Activated T-cell treated with anti-CD3 and anti-CD28 coated beads for 24 hours (primary cell): ENCODE measurements around the gene LAMA2.
A peak's percentile ranks its signal among the peaks of the same experiment; 100 is the strongest.

Experiments
- DNase-seq: peaks from one replicate; pipeline ENCODE4 v3.0.0-alpha.2; 2020; ENCODE audit warnings: low read depth

The LAMA2 gene

DNA sequence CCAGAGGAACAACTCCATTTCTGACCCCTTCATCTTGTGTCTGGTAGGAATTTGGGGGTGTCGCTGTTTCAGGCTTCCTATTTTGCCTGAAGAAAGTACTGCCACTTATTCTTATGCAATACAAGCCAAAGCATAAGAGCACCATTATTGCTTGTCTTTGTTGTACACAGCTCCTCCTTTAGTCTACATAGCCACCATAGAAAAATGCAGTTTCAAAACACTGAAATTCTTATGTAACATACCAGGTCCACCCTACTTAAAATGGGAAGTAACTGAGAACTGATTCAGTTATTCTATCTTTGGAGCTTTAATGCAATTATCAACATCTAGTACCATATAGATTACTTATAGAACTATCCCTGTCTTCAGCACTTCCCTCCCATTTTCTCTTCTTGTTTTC lies 571.5 kb downstream of the LAMA2 start:
- DNase-seq: no peak

DNA sequence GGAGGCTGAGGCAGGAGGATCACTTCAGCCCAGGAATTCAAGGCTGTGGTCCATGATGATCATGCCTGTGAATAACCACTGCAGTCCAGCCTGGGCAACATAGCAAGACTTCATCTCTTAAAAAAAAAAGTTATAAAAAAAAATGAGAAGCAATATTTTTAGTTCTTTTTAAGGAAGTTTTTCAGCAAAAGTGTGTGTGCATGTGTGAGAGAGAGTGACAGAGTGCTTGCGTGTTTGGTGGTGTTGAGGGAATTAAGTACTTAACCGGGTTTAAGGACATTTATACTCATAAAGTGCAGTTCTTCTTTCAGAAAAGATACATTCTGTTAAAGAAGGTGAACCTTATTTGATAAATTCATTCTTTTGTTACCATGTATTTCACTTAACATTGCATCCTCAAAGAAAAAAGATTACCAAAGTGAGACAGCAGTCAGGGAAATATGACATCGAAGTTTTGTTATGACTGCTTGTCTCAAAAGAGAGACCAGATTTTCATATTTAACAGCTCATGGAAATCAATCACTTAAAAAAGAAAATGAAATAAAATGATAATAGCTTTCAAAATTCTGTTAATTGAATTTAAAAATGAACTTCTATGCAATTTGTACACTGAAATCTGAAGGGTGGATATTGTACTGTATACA lies 572.3 kb downstream of the LAMA2 start:
- DNase-seq: no peak

DNA sequence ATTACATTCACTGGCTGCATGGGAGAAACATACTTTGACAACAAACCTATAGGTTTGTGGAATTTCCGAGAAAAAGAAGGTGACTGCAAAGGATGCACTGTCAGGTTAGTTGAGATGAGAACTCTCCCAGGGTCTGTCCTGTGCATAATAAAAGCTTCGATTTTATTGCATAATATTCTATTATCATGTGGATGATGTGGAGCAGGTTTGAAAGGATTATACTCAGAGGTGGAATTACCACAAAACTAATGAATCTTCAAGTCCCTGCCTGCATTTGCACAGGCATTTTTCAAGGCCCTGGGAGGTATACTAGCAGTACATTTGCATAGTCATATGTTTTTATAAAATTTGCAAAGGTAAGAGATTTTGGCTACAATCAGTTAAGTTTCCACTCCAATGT lies 577.3 kb downstream of the LAMA2 start:
- no peak for DNase-seq

DNA sequence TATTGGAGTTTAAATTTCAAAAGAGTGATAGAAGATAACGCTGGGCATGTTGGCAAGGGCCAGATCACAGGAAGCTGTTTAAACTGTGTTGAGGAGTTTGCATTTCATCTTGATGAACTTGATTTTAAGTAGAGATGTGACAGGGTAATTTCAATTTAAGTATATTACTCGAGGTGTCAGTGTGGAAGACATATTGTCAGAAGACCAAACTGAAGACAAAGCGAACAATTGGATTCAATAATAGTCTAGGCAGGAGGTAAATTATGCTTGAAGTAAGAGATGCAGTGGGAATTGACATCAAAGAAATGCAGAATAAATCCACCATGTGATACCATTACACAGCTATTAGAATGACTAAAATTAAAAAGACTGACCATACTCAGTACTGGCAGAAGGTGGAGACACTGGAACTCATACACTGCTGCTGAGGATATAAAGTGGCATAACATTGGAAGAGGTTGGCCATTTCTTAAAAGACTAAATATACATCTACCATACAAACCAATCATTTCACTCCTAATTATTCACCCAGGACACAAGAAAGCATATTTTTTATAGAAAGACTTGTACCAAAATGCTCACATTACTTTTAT lies 586.2 kb downstream of the LAMA2 start:
- DNase-seq: no peak

DNA sequence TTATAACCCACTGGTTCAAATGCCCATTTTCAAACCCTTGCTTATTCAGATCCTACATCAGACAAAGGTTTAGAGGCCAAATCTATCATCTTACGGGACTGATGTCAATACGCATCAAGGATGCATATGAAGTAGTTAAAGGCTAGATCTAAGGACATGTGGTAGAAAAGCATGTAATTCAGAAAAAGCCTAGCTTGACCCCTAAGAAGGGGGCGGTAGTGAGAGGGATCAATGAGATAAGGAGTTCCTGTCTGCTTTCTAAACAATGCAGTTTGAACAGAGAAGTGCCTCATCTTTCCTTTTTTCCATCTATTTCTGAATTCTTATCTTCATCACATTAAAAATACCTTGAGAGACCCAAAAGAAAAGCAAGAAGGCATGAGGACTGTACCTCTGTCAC lies 589.3 kb downstream of the LAMA2 start:
- DNase-seq: no peak

DNA sequence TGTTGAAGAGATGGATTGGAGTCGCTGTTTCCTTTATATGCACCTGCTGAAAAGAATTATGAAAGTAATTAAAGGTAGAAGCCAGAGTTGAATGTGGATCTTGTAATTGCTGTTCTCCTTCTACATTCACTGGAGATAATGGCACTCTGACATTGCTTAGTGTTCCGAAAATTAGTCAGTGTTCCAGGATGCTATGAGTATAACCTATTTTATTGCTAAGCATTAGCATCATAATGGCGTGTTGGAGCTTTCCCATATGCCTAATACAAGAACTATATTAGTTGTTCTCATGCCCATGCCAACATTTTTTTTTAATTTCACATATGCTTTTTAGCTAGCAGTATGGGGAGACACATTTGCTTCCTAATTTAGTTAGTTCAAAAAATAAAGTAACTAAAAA lies 590.6 kb downstream of the LAMA2 start:
- DNase-seq: no peak

DNA sequence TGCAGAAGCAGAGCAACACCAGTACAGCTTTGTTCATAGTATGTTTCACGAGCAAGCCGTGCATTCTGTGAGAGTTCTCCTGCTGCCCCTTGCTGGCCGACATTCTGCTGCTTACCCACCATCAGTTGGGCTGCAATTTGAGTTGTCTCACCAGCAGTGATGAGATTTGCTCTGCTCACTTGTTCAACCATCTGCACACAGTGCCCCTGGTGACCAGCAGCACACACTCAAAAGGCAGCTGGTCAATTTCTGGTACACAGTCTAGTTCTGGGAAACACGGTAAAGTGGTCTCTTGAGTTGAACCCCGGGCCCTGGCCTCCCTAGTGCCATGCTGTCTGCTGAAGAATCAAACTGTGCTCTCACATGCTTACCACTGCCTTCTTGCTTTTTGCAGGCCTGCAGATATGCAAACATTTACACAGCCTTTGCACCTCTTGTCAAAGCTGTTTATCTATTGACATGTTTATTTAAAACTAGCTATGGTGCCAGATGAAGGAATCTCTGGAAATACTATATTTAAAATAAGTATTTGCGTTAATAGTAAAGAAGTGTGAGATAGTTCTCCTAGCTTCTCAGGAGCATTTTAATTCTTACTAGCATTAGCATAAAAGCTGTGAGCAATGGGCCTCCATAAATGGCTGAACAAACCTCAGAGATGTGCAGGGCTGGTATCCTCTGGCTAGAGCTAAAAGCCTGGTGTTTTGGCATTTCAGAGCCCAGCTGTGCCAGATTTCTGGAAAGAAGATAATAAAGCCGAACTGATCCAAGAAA lies 592.7 kb downstream of the LAMA2 start:
- no peak for DNase-seq

DNA sequence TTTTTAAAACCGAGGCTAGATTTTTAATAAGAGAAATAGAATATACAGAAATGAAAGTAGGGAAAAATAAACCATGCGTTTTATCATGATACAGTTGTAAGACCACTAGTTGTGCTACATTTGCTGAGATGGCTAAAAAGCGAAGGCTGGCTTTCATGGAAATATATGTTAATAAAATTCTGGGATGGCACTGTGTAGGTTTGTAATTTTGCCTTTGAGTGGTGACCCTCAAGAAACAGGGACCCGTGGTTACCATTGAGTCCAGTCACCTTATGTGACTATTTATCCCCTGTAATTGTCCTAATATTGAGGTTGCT lies 593.3 kb downstream of the LAMA2 start:
- no peak for DNase-seq

DNA sequence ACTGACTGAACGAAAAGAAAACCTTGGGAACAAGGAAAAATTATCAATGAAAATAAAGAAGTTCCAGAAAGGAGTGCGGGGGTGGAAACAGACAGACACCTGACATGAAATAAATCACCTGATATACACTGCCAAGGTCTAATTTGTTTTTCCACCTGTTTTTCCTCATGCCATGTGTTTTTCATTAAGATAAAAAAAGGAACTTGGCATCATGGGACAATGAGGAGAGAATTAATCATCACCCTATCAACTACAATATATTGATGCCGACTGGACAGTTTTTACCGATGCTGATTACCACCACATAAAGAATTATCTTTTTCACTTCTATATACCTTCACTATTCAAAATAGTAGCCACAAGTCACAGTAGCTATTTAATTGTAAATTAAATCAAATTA lies 593.9 kb downstream of the LAMA2 start:
- DNase-seq: no peak

DNA sequence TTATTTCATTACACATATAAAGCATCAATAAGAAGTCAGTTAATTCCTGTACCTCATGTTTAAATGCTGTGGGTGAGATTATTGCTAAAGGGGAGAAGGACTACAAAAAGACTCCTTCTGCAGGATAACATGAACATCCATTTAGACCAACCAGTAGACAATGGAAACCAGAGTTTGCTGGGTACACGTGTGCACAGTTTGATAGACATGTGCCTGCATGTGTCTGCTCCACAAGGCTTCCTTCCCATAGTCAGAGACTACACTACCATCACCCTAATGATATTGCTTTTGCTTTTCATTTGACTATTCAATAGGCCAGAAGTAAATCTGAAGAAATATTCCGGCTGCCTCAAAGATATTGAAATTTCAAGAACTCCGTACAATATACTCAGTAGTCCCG lies 595.4 kb downstream of the LAMA2 start:
- no peak for DNase-seq

DNA sequence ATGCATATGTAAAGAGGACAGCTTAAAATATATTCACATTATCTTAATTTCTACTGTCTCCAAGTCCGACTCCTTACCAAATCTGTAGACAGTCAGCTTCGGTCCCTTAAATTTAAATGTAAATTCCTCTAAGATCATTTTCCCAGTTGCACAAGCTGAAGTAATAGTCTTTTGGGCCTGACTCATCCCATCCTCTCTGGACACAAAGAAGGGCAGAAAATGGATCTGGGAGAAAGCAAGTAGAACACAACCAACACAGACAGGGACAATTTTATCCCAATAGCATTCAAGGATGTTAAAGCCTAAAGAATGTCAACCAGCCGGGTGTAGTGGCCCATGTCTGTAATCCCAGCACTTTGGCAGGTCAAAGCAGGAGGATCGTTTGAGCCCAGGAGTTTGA lies 598.8 kb downstream of the LAMA2 start:
- no peak for DNase-seq

DNA sequence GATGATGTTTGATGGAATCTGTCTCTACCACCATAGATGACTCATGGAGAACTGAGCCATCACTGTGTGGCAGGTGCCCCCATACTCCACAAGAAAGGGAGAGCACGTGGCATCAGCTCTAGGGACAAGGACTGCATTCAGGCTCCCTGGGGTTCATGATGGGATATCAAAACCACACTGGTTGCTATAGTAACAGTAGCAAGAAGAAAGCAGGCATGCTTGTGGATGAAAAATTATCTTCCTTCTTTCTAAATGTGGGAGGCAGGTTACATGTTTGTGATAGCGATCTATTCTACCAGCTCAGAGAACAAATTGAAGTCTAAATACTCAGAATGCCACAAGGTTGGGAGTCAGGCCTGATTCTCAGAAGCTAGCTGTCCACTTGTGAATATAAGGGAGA lies 602.8 kb downstream of the LAMA2 start:
- DNase-seq: no peak

DNA sequence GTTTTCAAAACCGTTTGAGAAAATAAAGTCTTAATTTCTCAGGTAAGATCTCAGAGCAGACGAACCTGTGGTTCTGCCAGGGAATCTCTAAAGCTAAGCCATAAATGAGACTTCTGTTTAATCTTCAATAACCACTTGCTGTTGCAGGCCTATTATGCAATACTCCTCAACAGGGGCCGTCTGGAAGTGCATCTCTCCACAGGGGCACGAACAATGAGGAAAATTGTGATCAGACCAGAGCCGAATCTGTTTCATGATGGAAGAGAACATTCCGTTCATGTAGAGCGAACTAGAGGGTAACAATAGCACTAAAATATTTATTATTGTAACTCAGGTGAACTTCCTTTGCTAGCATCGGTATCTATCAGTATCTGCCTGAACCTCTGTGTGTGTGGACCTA lies 603.4 kb downstream of the LAMA2 start:
- no peak for DNase-seq

DNA sequence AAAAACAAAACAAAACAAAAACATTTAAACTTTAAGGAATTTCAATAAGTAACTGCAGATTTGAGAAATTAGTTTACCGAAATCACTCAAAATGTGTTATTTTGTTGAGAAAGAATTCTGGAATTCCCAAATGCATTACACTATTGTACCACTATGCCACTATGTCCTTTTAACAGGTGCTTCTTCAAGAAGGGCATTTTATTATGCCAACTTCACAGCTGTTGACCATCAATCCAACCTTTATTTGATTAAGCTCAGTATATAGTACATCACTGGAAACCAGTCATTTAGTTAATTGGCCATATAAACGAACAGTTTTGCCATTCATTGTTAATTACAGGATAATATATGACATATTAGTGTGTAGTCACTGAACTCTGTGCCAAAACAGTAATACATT lies 605.4 kb downstream of the LAMA2 start:
- no peak for DNase-seq

DNA sequence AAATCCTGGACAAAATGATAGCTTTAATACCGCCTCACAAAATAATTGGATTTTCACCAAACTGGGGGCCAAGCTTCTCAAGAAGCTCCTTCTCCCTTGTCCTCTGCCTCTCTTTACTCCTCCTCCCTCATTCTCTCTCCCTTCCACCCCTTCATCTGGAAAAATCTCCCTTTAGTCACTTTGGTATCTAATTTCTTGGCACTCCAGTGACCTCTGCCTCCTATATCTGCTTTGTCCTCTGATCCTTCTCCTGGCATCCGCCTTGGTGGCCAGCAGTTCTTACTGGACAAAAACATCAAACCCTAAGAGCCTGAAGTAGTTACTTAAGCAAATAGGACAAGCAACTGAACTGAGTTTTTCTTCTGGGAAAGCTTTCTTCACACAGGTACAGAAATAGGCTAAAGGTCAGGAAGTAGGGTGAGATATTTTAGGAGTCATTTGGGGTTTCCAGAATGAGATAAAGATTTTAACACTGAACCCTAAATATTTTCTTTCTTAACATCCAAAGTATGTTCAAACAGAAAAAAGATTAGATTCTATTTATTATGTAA lies 606.4 kb downstream of the LAMA2 start:
- no peak for DNase-seq

DNA sequence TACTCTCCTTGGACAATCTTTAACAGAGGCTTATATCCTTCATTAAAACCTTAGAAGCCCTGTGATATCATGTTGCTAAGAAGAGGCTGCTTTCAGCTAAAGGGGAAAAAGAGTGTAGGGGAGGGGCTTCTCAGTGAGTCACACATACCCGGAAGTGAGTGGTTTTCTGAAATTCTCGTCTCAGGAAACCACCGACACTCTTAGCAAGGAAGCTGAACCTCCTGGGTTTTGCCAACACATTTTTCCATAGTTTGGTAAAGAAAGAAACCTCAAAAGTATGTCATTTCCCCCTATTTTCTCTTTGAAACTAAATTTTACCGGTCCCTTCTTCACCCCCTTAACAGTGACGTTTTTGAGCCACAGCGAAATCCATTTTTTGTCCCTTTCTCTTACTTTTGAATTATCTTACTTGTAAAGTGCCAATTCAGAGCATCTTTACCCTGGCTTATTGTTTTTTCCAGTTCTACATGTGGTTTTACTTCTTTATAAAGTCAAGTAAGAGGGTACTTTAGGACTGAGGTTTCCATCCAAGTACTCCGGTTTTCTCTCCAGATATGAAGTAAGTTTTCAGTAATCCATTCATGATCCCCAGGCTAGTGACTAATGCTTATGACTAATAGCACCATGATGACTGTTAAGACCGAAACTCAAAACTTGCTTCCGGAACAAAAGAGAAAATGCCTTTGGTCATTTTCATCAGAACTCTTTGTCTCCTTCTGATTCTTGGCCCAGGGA lies 607.8 kb downstream of the LAMA2 start:
- peak; percentile 72 for DNase-seq

DNA sequence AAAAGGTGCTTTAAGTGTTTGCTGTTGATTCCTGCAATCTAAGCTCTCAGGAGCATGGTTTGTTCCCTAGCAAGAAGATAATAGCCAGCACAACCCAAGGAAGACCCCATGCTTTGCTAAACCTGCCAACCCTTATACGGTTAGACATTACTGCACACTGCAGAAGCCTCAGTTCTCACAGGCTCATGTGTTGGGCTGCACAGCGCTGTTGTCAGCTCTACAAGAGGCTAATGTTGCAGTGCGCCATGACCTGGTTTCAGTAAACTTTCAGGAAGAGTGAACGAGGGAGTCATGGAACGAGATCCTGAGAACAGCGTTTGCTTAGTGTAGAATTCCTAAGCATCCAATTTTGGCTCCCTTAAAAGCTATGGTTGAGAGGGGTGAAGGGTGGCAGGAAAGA lies 608.5 kb downstream of the LAMA2 start:
- no peak for DNase-seq

DNA sequence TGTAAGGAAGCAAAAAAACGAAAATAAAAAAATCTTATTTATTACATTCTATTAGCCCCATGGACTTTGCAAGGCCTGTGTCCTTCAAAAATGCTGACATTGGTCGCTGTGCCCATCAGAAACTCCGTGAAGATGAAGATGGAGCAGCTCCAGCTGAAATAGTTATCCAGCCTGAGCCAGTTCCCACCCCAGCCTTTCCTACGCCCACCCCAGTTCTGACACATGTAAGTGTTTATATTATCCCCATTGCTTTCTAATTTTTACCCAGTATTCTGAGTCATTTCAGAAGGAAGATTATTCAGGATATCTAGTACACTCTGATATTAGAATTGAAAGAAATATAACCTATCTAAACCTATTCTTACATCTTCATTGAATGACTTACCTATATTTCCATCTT lies 609.3 kb downstream of the LAMA2 start:
- DNase-seq: no peak

DNA sequence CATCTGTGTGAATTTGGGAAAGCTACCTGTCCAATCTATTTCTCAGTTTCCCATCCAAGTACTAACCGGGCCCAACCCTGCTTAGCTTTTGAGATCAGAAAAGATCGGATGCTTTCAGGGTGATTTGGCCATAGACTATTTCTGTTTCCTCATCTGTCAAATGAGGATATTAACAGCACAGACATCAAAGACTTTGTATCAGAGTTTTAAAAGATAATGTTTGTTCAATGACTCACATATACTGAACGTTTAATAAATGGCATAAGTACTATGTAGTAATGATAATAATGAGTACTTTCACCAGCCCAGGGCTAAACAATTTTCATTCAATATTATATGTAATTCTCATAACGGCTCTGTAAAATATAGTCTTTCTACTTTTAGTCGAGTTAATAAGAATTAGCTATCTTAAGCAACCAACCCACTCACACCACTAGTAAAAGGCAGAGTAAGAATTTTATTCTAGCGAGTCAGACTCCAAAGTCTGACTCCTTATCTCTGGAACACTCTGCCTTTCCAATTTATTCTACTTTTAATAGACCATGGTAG lies 610.5 kb downstream of the LAMA2 start:
- no peak for DNase-seq

DNA sequence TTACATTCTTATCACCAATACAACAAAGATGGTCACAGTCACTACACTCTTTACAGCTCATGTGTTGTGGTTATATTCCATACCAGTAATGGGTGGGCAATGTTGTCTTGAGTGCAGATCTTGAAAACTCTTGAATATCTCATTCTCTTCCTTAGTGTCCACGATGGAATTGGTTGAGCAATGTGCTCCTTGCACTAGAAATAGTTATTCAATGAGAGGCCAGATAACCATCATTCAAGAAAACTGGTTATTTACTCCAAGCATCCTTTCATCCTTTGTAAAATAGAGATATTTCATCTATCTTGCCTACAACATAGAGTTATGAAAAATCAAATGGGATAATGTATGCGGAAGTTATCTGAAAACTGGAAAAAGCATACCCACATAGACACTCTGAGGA lies 611.2 kb downstream of the LAMA2 start:
- no peak for DNase-seq

DNA sequence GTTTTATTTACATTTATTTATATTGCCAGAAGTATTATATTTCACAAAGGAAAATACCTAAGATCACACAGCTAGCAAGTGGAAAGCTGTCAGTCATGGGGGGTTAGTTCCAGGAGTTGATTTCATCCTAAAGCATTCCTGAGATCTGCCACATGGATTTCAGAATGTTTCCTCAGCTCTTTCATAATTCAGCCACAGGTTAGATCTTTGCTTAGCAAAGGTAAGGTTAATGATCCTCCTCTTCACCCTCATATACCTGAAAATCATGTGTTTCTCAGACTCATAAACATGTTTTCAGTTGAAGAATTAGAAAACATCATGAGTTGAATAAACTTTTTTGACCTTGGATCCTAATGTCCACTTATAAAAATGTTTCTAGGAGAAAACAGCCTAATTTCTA lies 611.6 kb downstream of the LAMA2 start:
- no peak for DNase-seq

DNA sequence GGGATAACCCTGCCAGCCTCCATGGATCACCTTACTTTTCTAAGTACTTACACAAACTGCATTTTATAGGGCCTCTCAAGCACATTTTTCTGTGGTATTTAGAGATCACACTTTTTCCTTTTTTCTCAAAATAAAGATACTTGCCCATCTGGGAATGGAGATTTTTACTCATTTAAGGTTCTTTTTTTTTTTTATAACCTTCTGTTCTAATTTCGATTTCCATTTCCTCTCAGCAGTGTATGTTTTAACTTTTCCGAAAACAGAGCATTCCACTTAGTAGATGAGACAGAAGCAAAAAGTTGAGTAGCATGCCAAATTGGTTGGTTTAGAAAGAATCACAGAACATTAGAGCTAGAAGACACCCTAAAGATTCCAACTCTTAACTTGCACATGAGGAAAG lies 612.7 kb downstream of the LAMA2 start:
- no peak for DNase-seq
